Adrenal gland (tissue), 5 donors: Measurements from ENCODE around the gene ZFHX3.

Experiments
- POLR2A ChIP-seq, 2 donors: fragments of 450-650 bp; IDR thresholded peaks; one replicate each; pipeline ENCODE4 v1.6.1; 2017; ENCODE audit warnings: antibody characterized with exemption in 2 of 2, mild to moderate bottlenecking in 2 of 2, moderate library complexity in 1 of 2
- TF ChIP-seq, protein P1 (sequence below), 6 experiments: fragments of 450-650 bp in 4 of 6; fragments of 200-600 bp in 2 of 6; sonication (generic) in 1 of 6; IDR thresholded peaks; 1 replicate in 5 of 6; 2 replicates in 1 of 6; pipeline versions ENCODE4 v1.5.1 to v1.8.0; 2016 to 2021; ENCODE audit warnings: antibody characterized with exemption in 6 of 6, mild to moderate bottlenecking in 2 of 6, moderate library complexity in 1 of 6
- donor health status: DM: no; HTN: no; CAD: no.

DNA sequence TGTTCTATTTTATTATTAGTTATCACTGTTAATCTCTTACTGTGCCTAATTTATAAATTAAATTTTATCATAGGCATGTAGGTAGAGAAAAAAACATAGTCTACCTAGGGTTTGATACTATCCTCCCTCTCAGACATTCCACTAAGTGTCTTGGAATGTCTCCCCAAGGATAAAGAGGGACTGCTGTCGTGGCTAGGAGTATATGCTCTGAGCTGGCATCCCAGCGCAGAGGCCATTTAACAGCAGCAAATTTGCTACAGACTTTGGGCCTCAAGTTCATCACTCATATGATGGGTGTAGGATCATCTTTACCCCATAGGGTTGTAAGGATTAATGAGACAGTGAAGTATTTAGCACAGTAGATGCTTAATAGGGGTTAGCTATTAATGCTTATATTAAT, 56.7 kb downstream of the ZFHX3 start:
- TF ChIP-seq POLR2A (IDR thresholded peaks at IDR 0.05): no peak
- TF ChIP-seq, protein P1, sequence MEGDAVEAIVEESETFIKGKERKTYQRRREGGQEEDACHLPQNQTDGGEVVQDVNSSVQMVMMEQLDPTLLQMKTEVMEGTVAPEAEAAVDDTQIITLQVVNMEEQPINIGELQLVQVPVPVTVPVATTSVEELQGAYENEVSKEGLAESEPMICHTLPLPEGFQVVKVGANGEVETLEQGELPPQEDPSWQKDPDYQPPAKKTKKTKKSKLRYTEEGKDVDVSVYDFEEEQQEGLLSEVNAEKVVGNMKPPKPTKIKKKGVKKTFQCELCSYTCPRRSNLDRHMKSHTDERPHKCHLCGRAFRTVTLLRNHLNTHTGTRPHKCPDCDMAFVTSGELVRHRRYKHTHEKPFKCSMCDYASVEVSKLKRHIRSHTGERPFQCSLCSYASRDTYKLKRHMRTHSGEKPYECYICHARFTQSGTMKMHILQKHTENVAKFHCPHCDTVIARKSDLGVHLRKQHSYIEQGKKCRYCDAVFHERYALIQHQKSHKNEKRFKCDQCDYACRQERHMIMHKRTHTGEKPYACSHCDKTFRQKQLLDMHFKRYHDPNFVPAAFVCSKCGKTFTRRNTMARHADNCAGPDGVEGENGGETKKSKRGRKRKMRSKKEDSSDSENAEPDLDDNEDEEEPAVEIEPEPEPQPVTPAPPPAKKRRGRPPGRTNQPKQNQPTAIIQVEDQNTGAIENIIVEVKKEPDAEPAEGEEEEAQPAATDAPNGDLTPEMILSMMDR (IDR thresholded peaks at IDR 0.05): no peak
